ENCODE measurements around the gene GPRIN3. TPM values are rescaled to one million over a fixed set of nuclear protein-coding genes. Genes with fewer than 3 reads are reported as not detected.

Gene GPRIN3
- total and polyA plus RNA-seq, 10 of the 15 experiments (the other 5 are each of a cell fraction or from before 2014, with no cell fraction given): under 0.01 to 0.05 (median 0.01) TPM; not detected in 6

DNA sequence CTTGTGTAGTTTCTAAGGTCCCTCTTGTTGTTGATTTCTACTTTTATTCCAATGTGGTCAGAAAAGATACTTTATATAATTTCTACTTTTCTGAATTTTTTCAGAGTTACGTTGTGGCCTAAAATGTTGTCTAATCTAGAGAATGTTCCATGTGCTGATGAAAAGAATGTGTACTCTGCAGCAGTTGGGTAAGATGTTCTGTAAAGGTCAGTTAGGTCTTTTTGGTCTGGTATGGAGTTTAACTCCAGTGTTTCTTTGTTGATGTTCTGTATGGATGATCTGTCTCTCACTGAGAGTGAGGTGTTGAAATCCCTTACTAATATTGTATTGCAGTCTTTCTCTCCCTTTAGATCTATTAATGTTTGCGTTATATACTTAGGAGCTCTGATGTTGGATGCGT lies 37.0 kb upstream of the GPRIN3 start (continued):
- TF ChIP-seq, protein P1, sequence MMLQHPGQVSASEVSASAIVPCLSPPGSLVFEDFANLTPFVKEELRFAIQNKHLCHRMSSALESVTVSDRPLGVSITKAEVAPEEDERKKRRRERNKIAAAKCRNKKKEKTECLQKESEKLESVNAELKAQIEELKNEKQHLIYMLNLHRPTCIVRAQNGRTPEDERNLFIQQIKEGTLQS (IDR thresholded peaks at IDR 0.05; ENCODE audit: borderline replicate concordance, extremely low read depth, low read depth, low read length): no peak
- no peak for TF ChIP-seq NFYA (IDR thresholded peaks at IDR 0.05; ENCODE audit: borderline replicate concordance, low read depth, low read length)

DNA sequence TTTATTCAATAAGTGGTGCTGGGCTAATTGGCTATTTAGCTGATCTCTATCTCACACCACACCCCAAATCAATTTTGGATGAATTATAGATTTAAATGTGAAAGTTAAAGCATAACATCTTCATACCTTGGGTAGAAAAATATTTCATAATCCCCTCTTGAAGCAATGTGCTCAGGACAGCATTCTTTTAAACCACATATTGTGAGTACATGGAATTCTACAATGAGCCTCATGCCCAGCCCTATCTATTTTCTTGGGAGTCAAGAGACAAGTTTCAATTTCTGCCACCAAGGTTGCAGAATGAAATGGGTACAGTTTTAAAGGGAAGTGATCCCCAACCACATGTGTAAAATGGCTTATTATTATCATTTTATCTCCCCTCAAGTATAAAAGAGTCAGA lies 30.6 kb upstream of the GPRIN3 start:
- SMC1A ChIA-PET (ENCODE audit: uncharacterized antibody, unreplicated experiment): interaction anchor here (2.1 kb wide), 1 partner anchor 21 kb away, joined by 5 read pairs; no protein-coding TSS in a partner anchor
- H3K36me3 ChIP-seq (ENCODE audit: control insufficient read depth in 2 of 2, insufficient read depth in 2 of 2, low read length in 1 of 2): no peaks in the 10 kb centered on the region
- H3K4me3 ChIP-seq: no peak overlapping the region
- no peak overlapping the region for H3K27ac ChIP-seq (ENCODE audit: control insufficient read depth, insufficient read depth)
- TF ChIP-seq CHD1 (IDR thresholded peaks at IDR 0.05; ENCODE audit: low read depth, low read length) (no peak), KDM1A (IDR thresholded peaks at IDR 0.05; ENCODE audit: borderline replicate concordance) (no peak), SRF (IDR thresholded peaks at IDR 0.05; ENCODE audit: low read depth in 2 of 2, low read length in 2 of 2) (no peak)
- no peaks in the 10 kb centered on the region for H3K4me1 ChIP-seq (ENCODE audit: control insufficient read depth, insufficient read depth, low read length)
- no peaks in the 10 kb centered on the region for H4K20me1 ChIP-seq (ENCODE audit: control insufficient read depth, insufficient read depth)
- H3K9me3 ChIP-seq (replicated peaks; ENCODE audit: control insufficient read depth, insufficient read depth, low read length): no peaks in the 10 kb centered on the region
- no peaks in the 10 kb centered on the region for H3K79me2 ChIP-seq (ENCODE audit: control insufficient read depth, insufficient read depth, low read length)
- H3K27me3 ChIP-seq (replicated peaks in 1 of 2; ENCODE audit: control insufficient read depth in 2 of 2, insufficient read depth in 2 of 2, low read length in 1 of 2): no peaks in the 10 kb centered on the region
- FAIRE-seq: no peak
- DNase-seq (ENCODE audit: low read depth, low spot score): no peak
- intact Hi-C loops (cut with micrococcal nuclease; ENCODE audit: unreplicated experiment) (no loop called here), in situ Hi-C loops (cut with MboI) (no loop called here)
- H3K4me2 ChIP-seq (ENCODE audit: control insufficient read depth, insufficient read depth): no peak overlapping the region
- ATAC-seq: no peak
- no peak overlapping the region for H3K9ac ChIP-seq (ENCODE audit: control insufficient read depth, insufficient read depth, low read length)
- BruUV-seq (replicated peaks): no TSS peak
- no peak overlapping the region for H2AFZ ChIP-seq (ENCODE audit: control insufficient read depth, low read depth, low read length)
- POLR2A ChIA-PET: no interaction called here
- CTCF ChIA-PET: interaction anchor here (0.9 kb wide), 1 partner anchor 110 kb away, joined by 4 read pairs; no protein-coding TSS in a partner anchor
- RAD21 ChIA-PET (ENCODE audit: unreplicated experiment): no interaction called here

DNA sequence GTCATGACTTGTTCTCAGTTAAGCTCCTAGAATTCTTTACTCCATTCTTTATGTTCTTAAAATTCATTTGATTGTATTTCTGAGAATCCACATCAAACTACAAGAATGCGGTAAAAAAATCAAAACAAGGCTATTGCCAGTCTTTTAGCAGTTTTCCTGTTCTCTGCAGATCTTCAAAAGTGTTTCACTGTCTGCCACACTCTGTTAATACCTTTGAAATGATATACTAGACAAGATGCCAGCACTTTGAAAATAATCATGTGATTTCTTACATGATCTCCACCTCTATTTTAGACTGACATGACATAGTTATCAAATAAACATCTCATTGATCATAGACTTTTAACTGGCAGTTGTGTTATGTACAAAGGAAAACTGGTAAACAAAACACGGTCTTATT lies 30.1 kb upstream of the GPRIN3 start:
- Histone ChIP-seq H3K4me1 (ENCODE audit: control insufficient read depth, insufficient read depth, low read length) (no peaks in the 10 kb centered on the region), H3K9me3 (replicated peaks; ENCODE audit: control insufficient read depth, insufficient read depth, low read length) (no peaks in the 10 kb centered on the region), H3K36me3 (ENCODE audit: control insufficient read depth in 2 of 2, insufficient read depth in 2 of 2, low read length in 1 of 2) (no peaks in the 10 kb centered on the region), H3K79me2 (ENCODE audit: control insufficient read depth, insufficient read depth, low read length) (no peaks in the 10 kb centered on the region), H4K20me1 (ENCODE audit: control insufficient read depth, insufficient read depth) (no peaks in the 10 kb centered on the region), H3K27me3 (replicated peaks in 1 of 2; ENCODE audit: control insufficient read depth in 2 of 2, insufficient read depth in 2 of 2, low read length in 1 of 2) (no peaks in the 10 kb centered on the region), H3K27ac (ENCODE audit: control insufficient read depth, insufficient read depth) (no peak overlapping the region), H2AFZ (ENCODE audit: control insufficient read depth, low read depth, low read length) (no peak overlapping the region), H3K9ac (ENCODE audit: control insufficient read depth, insufficient read depth, low read length) (no peak overlapping the region), H3K4me2 (ENCODE audit: control insufficient read depth, insufficient read depth) (no peak overlapping the region), H3K4me3 (no peak overlapping the region)
- ChIA-PET POLR2A (no interaction called here), SMC1A (ENCODE audit: uncharacterized antibody, unreplicated experiment) (interaction anchor here (2.1 kb wide), 1 partner anchor 20 kb away, joined by 5 read pairs; no protein-coding TSS in a partner anchor), CTCF (interaction anchor here (0.9 kb wide), 1 partner anchor 110 kb away, joined by 4 read pairs; no protein-coding TSS in a partner anchor), RAD21 (ENCODE audit: unreplicated experiment) (no interaction called here)
- WGBS (ENCODE audit: insufficient coverage, insufficient replicate concordance, low lambda C conversion rate, missing lambda C conversion rate): 44% methylated on average over 2 of the region's 2 CpGs
- no TSS peak for BruUV-seq (replicated peaks)
- DNase-seq (ENCODE audit: low read depth, low spot score): no peak
- intact Hi-C loops (cut with micrococcal nuclease; ENCODE audit: unreplicated experiment): no loop called here
- TF ChIP-seq IKZF2 (IDR thresholded peaks at IDR 0.05) (no peak), MAX (IDR thresholded peaks at IDR 0.05; ENCODE audit: low read depth, low read length) (no peak), TCF7 (IDR thresholded peaks at IDR 0.05; ENCODE audit: borderline replicate concordance) (no peak), PML (IDR thresholded peaks at IDR 0.05; ENCODE audit: low read length) (no peak), EED (IDR thresholded peaks at IDR 0.05; ENCODE audit: low read depth) (no peak), EZH2 (IDR thresholded peaks at IDR 0.05; ENCODE audit: borderline replicate concordance, control insufficient read depth, low read depth, low read length) (no peak), SP1 (IDR thresholded peaks at IDR 0.05; ENCODE audit: low read depth, low read length) (no peak), TCF3 (IDR thresholded peaks at IDR 0.05; ENCODE audit: borderline replicate concordance, insufficient read depth, low read depth, low read length) (no peak), SIX5 (IDR thresholded peaks at IDR 0.05; ENCODE audit: low read depth, low read length, severe bottlenecking) (no peak), SREBF1 (IDR thresholded peaks at IDR 0.05; ENCODE audit: low read length) (no peak), RB1 (IDR thresholded peaks at IDR 0.05; ENCODE audit: borderline replicate concordance) (no peak)
- TF ChIP-seq, protein P2, sequence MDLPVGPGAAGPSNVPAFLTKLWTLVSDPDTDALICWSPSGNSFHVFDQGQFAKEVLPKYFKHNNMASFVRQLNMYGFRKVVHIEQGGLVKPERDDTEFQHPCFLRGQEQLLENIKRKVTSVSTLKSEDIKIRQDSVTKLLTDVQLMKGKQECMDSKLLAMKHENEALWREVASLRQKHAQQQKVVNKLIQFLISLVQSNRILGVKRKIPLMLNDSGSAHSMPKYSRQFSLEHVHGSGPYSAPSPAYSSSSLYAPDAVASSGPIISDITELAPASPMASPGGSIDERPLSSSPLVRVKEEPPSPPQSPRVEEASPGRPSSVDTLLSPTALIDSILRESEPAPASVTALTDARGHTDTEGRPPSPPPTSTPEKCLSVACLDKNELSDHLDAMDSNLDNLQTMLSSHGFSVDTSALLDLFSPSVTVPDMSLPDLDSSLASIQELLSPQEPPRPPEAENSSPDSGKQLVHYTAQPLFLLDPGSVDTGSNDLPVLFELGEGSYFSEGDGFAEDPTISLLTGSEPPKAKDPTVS (IDR thresholded peaks at IDR 0.05; ENCODE audit: low read depth, low read length): no peak
- ATAC-seq: no peak
- FAIRE-seq: no peak
- in situ Hi-C loops (cut with MboI): no loop called here
